Astrocyte of the cerebellum (primary cell): ENCODE data around the gene PTGFR.

Experiments
- DNase-seq: peaks from one replicate; pipeline ENCODE4 v3.0.0-alpha.2; 2011; ENCODE audit warnings: low read depth
- H3K4me3 ChIP-seq: 2 replicates; pipeline ENCODE4 v1.5.1; 2011; ENCODE audit warnings: mild to moderate bottlenecking, low read depth, low read length, moderate library complexity
- CTCF ChIP-seq: IDR thresholded peaks from 2 replicates; pipeline ENCODE4 v1.5.1; 2012; ENCODE audit warnings: low read length, low read depth, moderate library complexity, mild to moderate bottlenecking; ENCODE audit errors: missing control alignments
- in situ Hi-C: cut with HindIII; loops from 2 replicates; pipeline ENCODE4 v1.10.0; 2017; ENCODE audit warnings: low sequenced_read_pairs

PTGFR gene

GRCh38 chr1:78535286-78535685 is 44.5 kb downstream of the PTGFR start:
- H3K4me3 ChIP-seq, result no peak overlapping the region
- DNase-seq, result no peak
- in situ Hi-C loops, result no loop called here
- TF ChIP-seq CTCF, result no peak

DNA sequence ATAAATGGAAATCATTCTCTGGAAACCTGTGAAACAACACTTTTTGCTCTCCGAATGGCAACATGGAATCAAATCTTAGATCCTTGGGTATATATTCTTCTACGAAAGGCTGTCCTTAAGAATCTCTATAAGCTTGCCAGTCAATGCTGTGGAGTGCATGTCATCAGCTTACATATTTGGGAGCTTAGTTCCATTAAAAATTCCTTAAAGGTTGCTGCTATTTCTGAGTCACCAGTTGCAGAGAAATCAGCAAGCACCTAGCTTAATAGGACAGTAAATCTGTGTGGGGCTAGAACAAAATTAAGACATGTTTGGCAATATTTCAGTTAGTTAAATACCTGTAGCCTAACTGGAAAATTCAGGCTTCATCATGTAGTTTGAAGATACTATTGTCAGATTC is 45.7 kb downstream of the PTGFR start:
- no peak overlapping the region for H3K4me3 ChIP-seq
- in situ Hi-C loops, result no loop called here
- no peak for DNase-seq
- TF ChIP-seq CTCF, result no peak

GRCh38 chr1:78540048-78540447 is 49.3 kb downstream of the PTGFR start:
- TF ChIP-seq CTCF, result no peak
- in situ Hi-C loops, result no loop called here
- no peak overlapping the region for H3K4me3 ChIP-seq
- peak; percentile 20 for DNase-seq

DNA sequence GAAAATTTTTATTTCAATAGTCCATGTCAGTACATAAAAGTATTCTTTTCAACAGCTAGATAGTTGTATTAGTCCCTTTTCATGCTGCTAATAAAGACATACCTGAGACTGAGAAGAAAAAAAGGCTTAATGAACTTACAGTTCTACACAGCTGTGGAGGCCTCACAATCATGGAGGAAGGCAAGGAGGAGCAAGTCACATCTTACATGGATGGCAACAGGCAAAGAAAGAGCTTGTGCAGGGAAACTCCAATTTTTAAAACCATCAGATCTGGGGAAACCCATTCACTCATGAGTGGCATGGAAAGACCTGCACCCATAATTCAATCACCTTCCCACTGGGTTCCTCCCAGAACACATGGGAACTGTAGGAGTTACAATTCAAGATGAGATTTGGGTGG is 50.7 kb downstream of the PTGFR start:
- in situ Hi-C loops, result no loop called here
- H3K4me3 ChIP-seq, result no peak overlapping the region
- DNase-seq, result no peak
- TF ChIP-seq CTCF, result no peak

GRCh38 chr1:78543941-78544643 is 53.3 kb downstream of the PTGFR start:
- DNase-seq, result no peak
- H3K4me3 ChIP-seq, result no peak overlapping the region
- in situ Hi-C loops, result no loop called here
- TF ChIP-seq CTCF, result no peak

GRCh38 chr1:78547081-78547480 is 56.3 kb downstream of the PTGFR start:
- in situ Hi-C loops, result no loop called here
- no peak for DNase-seq
- TF ChIP-seq CTCF, result no peak
- H3K4me3 ChIP-seq, result no peak overlapping the region
